K562 (cell line): ENCODE results near the gene FUBP3. TPM values are rescaled to one million over a fixed set of nuclear protein-coding genes. Genes with fewer than 3 reads are reported as not detected.
A peak's percentile ranks its signal among the peaks of the same experiment; 100 is the strongest.

Experiments
- FOXJ3 ChIP-seq: sonication (generic); formaldehyde crosslinking; IDR thresholded peaks from 2 replicates; pipeline ENCODE4 v1.4.0; 2020; ENCODE audit warnings: mild to moderate bottlenecking, missing genetic modification reagents
- KLF1 ChIP-seq: fragments of 450-650 bp; IDR thresholded peaks from 2 replicates; pipeline ENCODE4 v1.6.1; 2016; ENCODE audit warnings: missing genetic modification characterization, missing compliant biosample characterization
- NR4A1 ChIP-seq, 2 experiments: fragments of 250-450 bp in 1 of 2; fragments of 450-650 bp in 1 of 2; sonication (Bioruptor Pico) in 1 of 2; IDR thresholded peaks; 2 replicates each; pipeline versions ENCODE4 v1.4.0 to v1.6.1; 2016 to 2020; ENCODE audit warnings: mild to moderate bottlenecking in 2 of 2, missing compliant biosample characterization in 1 of 2, missing genetic modification characterization in 1 of 2, moderate library complexity in 1 of 2
- RBM22 ChIP-seq: fragments of 200-400 bp; formaldehyde crosslinking; IDR thresholded peaks from 2 replicates; pipeline ENCODE4 v1.6.1; 2018; ENCODE audit warnings: low read length, low read depth; ENCODE audit not compliant: poor library complexity, severe bottlenecking
- ZNF263 ChIP-seq: sonication (generic); formaldehyde crosslinking; IDR thresholded peaks from 2 replicates; pipeline ENCODE4 v1.8.0; 2022; ENCODE audit warnings: mild to moderate bottlenecking, missing genetic modification reagents, borderline replicate concordance
- ZNF311 ChIP-seq: fragments of 250-450 bp; sonication (Bioruptor Pico); IDR thresholded peaks from 2 replicates; pipeline ENCODE4 v1.4.0; 2020; ENCODE audit warnings: mild to moderate bottlenecking, moderate library complexity
- polyA plus RNA-seq, 8 experiments: library from polyadenylated mRNA; depleted of rRNA in 4 of 8; stranded (reverse) in 5 of 8; unstranded in 3 of 8; fragments of >200 nt; fragmentation: Nextera tagmentation in 2 of 8; fragmentation: Illumina TruSeq in 1 of 8; extraction: Ambion mirVana in 2 of 8; extraction: Trizol in 1 of 8; gene quantifications; 2 replicates each; pipeline versions ENCODE4 v1.2.1 to v1.2.3, GENCODE V29; 2011 to 2014; ENCODE audit warnings: inconsistent platforms in 1 of 8, missing spikeins in 1 of 8
- total RNA-seq, 7 experiments: library from RNA; depleted of rRNA in 6 of 7; stranded (reverse); fragments of >200 nt in 6 of 7; fragmentation: Illumina TruSeq in 2 of 7; extraction: Trizol in 2 of 7; gene quantifications; 2 replicates each; pipeline versions ENCODE4 v1.2.1 to v1.2.3, GENCODE V29; 2011 to 2021; ENCODE audit warnings: low replicate concordance in 1 of 7
- TF ChIP-seq, protein P1 (sequence below): fragments of 450-650 bp; IDR thresholded peaks from 2 replicates; pipeline ENCODE4 v1.6.1; 2016; ENCODE audit warnings: mild to moderate bottlenecking, moderate library complexity
- TF ChIP-seq, protein P2 (sequence below), 2 experiments: fragments of 250-450 bp in 1 of 2; fragments of 450-650 bp in 1 of 2; sonication (Bioruptor Pico) in 1 of 2; IDR thresholded peaks; 2 replicates each; pipeline versions ENCODE4 v1.6.1 to v1.8.0; 2016 to 2021; ENCODE audit warnings: mild to moderate bottlenecking in 2 of 2, moderate library complexity in 2 of 2, missing compliant biosample characterization in 1 of 2, missing genetic modification characterization in 1 of 2
- TF ChIP-seq, protein P3 (sequence below): fragments of 450-650 bp; IDR thresholded peaks from 2 replicates; pipeline ENCODE4 v1.6.1; 2016; ENCODE audit warnings: antibody characterized with exemption

FUBP3 gene
- total and polyA plus RNA-seq, 9 of the 15 experiments (the other 6 are each of a cell fraction or from before 2014, with no cell fraction given): 3.0 to 64.0 (median 48.1) TPM

DNA sequence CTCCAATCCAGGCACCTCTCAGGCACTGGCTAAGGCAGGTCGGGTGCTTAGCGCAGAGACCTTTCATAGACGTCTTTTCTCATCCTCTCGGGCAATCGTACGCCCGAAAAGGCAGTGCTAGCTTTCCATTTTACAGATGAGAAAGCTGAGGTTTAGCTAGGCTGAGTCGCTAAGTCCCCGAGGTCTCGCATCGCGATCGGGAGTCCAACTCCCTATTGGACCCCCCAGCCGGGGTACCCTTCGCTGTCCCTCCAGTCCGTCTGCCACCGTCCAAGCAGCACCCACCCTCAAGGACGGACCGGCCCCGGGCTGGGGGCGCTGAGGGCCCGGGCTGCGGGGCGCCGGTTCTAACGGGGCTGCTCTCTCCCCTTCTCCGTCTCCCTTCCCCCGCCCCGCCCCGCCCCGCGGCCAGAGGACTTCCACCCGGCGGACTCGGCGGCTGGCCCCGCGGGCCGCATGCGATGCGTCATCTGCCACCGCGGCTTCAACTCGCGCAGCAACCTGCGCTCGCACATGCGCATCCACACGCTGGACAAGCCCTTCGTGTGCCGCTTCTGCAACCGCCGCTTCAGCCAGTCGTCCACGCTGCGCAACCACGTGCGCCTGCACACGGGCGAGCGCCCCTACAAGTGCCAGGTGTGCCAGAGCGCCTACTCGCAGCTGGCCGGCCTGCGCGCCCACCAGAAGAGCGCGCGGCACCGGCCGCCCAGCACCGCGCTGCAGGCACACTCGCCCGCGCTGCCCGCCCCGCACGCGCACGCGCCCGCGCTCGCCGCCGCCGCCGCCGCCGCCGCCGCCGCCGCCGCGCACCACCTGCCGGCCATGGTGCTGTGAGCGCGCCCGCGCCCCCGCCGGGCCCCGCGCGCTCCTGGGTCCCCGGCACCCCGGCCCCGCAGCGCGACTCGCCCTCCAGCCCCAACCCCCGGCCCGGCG lies 101.7 kb downstream of the FUBP3 start (continued):
- TF ChIP-seq, protein P1, sequence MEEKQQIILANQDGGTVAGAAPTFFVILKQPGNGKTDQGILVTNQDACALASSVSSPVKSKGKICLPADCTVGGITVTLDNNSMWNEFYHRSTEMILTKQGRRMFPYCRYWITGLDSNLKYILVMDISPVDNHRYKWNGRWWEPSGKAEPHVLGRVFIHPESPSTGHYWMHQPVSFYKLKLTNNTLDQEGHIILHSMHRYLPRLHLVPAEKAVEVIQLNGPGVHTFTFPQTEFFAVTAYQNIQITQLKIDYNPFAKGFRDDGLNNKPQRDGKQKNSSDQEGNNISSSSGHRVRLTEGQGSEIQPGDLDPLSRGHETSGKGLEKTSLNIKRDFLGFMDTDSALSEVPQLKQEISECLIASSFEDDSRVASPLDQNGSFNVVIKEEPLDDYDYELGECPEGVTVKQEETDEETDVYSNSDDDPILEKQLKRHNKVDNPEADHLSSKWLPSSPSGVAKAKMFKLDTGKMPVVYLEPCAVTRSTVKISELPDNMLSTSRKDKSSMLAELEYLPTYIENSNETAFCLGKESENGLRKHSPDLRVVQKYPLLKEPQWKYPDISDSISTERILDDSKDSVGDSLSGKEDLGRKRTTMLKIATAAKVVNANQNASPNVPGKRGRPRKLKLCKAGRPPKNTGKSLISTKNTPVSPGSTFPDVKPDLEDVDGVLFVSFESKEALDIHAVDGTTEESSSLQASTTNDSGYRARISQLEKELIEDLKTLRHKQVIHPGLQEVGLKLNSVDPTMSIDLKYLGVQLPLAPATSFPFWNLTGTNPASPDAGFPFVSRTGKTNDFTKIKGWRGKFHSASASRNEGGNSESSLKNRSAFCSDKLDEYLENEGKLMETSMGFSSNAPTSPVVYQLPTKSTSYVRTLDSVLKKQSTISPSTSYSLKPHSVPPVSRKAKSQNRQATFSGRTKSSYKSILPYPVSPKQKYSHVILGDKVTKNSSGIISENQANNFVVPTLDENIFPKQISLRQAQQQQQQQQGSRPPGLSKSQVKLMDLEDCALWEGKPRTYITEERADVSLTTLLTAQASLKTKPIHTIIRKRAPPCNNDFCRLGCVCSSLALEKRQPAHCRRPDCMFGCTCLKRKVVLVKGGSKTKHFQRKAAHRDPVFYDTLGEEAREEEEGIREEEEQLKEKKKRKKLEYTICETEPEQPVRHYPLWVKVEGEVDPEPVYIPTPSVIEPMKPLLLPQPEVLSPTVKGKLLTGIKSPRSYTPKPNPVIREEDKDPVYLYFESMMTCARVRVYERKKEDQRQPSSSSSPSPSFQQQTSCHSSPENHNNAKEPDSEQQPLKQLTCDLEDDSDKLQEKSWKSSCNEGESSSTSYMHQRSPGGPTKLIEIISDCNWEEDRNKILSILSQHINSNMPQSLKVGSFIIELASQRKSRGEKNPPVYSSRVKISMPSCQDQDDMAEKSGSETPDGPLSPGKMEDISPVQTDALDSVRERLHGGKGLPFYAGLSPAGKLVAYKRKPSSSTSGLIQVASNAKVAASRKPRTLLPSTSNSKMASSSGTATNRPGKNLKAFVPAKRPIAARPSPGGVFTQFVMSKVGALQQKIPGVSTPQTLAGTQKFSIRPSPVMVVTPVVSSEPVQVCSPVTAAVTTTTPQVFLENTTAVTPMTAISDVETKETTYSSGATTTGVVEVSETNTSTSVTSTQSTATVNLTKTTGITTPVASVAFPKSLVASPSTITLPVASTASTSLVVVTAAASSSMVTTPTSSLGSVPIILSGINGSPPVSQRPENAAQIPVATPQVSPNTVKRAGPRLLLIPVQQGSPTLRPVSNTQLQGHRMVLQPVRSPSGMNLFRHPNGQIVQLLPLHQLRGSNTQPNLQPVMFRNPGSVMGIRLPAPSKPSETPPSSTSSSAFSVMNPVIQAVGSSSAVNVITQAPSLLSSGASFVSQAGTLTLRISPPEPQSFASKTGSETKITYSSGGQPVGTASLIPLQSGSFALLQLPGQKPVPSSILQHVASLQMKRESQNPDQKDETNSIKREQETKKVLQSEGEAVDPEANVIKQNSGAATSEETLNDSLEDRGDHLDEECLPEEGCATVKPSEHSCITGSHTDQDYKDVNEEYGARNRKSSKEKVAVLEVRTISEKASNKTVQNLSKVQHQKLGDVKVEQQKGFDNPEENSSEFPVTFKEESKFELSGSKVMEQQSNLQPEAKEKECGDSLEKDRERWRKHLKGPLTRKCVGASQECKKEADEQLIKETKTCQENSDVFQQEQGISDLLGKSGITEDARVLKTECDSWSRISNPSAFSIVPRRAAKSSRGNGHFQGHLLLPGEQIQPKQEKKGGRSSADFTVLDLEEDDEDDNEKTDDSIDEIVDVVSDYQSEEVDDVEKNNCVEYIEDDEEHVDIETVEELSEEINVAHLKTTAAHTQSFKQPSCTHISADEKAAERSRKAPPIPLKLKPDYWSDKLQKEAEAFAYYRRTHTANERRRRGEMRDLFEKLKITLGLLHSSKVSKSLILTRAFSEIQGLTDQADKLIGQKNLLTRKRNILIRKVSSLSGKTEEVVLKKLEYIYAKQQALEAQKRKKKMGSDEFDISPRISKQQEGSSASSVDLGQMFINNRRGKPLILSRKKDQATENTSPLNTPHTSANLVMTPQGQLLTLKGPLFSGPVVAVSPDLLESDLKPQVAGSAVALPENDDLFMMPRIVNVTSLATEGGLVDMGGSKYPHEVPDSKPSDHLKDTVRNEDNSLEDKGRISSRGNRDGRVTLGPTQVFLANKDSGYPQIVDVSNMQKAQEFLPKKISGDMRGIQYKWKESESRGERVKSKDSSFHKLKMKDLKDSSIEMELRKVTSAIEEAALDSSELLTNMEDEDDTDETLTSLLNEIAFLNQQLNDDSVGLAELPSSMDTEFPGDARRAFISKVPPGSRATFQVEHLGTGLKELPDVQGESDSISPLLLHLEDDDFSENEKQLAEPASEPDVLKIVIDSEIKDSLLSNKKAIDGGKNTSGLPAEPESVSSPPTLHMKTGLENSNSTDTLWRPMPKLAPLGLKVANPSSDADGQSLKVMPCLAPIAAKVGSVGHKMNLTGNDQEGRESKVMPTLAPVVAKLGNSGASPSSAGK: peak; percentile 93
- TF ChIP-seq ZNF311 (CRISPR knock-in tag) (no peak), ZNF263 (peak; percentile 45; the same call in 1 of the 2 replicates), FOXJ3 (CRISPR knock-in tag) (no peak), KLF1 (no peak), NR4A1 (CRISPR knock-in tag; IDR thresholded peaks at IDR 0.05) (0 out of 2 replicates have a peak, but pooled peaks have one; percentile 57), NR4A1 (tag; IDR thresholded peaks at IDR 0.05) (no peak), RBM22 (no peak)
- TF ChIP-seq, protein P2, sequence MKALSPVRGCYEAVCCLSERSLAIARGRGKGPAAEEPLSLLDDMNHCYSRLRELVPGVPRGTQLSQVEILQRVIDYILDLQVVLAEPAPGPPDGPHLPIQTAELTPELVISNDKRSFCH (CRISPR knock-in tag; IDR thresholded peaks at IDR 0.05): no peak
- TF ChIP-seq, protein P2 (tag; IDR thresholded peaks at IDR 0.05): no peak
- TF ChIP-seq, protein P3, sequence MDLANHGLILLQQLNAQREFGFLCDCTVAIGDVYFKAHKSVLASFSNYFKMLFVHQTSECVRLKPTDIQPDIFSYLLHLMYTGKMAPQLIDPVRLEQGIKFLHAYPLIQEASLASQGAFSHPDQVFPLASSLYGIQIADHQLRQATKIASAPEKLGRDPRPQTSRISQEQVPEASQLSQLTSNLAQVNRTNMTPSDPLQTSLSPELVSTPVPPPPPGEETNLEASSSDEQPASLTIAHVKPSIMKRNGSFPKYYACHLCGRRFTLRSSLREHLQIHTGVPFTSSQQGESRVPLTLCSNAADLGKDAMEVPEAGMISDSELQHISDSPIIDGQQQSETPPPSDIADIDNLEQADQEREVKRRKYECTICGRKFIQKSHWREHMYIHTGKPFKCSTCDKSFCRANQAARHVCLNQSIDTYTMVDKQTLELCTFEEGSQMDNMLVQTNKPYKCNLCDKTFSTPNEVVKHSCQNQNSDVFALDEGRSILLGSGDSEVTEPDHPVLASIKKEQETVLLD: peak; percentile 91; the same call in 1 of the 2 replicates
